NOMO-1 (cell line): ENCODE results near the gene SLC7A5.
"Not testable (repeated sequence)": the region's sequence is repeated elsewhere in the genome, so short reads cannot be mapped to it uniquely, and the experiment has no call there.

Experiments
- DNase-seq, 2 experiments: peaks; one replicate each; lab custom pipeline; 2025; ENCODE audit not compliant: unreplicated experiment in 2 of 2; lab: John Stamatoyannopoulos, UW

Gene SLC7A5

GRCh38 chr16:87803385-87803784, 65.9 kb downstream of the SLC7A5 start:
- DNase-seq = no peak

- no peak for DNase-seq
Measured at GRCh38 chr16:87802670-87803069, 66.6 kb downstream of the SLC7A5 start.

GRCh38 chr16:87801679-87802259, 67.5 kb downstream of the SLC7A5 start:
- DNase-seq = no peak

- no peak for DNase-seq
Measured at GRCh38 chr16:87800497-87800896, 68.8 kb downstream of the SLC7A5 start.

- no peak for DNase-seq
Measured at GRCh38 chr16:87795336-87795735, 74.0 kb downstream of the SLC7A5 start.

- DNase-seq = no peak
Measured at GRCh38 chr16:87794485-87795078, 74.7 kb downstream of the SLC7A5 start.

- no peak for DNase-seq
Measured at GRCh38 chr16:87792205-87792565, 77.1 kb downstream of the SLC7A5 start.

- no peak for DNase-seq
Measured at GRCh38 chr16:87791295-87792204, 77.8 kb downstream of the SLC7A5 start.

- no peak for DNase-seq
Measured at GRCh38 chr16:87790292-87791100, 78.8 kb downstream of the SLC7A5 start.

GRCh38 chr16:87789437-87790291, 79.6 kb downstream of the SLC7A5 start:
- no peak for DNase-seq

- DNase-seq = not testable (repeated sequence)
Measured at GRCh38 chr16:87788730-87789436, 80.4 kb downstream of the SLC7A5 start.

GRCh38 chr16:87787451-87788091, 81.7 kb downstream of the SLC7A5 start:
- DNase-seq = not testable (repeated sequence)

- DNase-seq = no peak
Measured at GRCh38 chr16:87784812-87785211, 84.5 kb downstream of the SLC7A5 start.

GRCh38 chr16:87782033-87782432, 87.3 kb downstream of the SLC7A5 start:
- no peak for DNase-seq

GRCh38 chr16:87780385-87780989, 88.8 kb downstream of the SLC7A5 start:
- peak; percentile 79 to 84 for DNase-seq
